ENCODE results near the gene PRAMEF15.
"Not testable (repeated sequence)": the region's sequence is repeated elsewhere in the genome, so short reads cannot be mapped to it uniquely, and the experiment has no call there.

PRAMEF15 gene

DNA sequence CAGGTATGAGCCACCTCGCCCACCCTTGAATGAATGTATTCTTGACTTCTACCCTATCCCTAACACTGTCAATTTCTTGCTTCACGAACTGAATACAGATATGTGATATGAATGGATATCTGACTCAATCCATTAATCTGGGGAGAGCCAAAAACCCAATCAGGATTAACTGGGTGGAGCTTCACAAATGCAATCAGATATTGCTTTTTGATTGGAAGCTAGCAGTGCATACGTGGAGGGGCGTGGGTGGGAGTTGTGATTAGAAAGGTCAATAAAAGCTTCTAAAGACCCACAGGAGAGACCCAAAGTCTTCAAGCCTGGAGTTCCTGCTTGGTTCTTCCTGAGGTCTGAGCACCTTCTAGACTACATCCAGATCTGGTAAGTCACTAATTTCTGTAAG is at the start of gene PRAMEF15:
PRAMEF15 (plus strand) TSS at position 301 of the 400 bp plus-strand sequence. CDS start 2,827 bp downstream, outside the sequence.
- DNase-seq = not testable (repeated sequence)

- peak; percentile 12 for DNase-seq
These were observed 38.4 kb upstream of the PRAMEF15 start for GRCh38 chr1:13277016-13277415.

DNA sequence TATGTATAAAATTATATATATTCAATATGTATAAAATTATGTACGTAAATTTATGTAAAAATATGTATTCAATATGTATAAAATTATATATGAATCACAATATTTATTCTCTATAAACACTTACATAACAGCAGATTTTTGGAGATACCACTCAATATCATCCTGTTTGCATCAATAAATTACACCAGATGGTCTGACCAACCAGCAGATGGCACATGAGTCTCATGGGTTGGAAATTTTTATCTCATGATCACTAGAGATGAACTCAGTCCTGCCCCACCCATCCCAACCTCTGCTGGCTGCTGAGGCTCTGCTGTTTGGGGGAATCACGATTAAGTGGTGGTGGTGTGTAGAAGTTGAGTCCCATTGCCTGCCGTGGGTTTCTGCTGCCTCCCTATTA is 35.8 kb upstream of the PRAMEF15 start:
- not testable (repeated sequence) for DNase-seq

DNA sequence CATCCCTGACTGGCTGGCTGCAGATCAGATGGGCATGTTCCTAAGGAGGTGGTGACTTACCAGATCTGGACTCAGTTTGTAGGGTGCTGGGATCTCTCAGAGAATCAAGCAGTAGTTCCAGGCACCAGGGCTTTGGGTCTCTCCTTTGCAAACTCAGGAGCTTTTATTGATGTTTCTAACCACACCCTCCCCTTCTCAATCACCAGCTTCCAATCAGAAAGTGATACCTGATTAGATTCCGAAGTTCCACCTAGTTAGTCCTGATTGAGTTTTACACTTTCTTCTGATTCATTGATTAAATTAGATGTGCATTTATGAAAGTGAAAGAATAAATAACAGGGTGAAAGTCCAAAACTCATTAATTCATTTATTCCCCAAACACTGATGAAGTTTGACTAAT is 30.3 kb upstream of the PRAMEF15 start, which contains the start of gene PRAMEF8:
PRAMEF8 (minus strand) TSS at position 101 of the 400 bp plus-strand sequence. CDS start 1,046 bp downstream, outside the sequence.
- DNase-seq = not testable (repeated sequence)

DNA sequence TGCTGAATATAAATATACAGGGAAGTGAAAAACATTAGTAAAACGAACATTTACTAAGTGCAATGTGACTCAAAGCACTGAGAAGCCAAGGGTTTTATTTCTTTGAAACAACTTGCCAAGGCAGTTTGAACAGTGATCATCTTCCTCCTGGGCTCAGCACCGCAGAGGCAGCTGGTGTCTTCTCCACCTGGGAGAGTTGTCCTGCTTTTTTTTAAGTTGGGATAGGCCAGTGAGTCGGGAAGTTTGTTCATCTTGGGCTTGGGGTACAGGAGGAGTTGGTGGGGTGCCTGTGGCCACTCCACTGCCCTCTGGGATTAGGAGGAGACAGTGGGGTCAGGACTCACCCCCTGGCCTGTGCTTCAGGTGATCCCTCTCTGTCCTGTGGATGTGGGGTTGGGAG is 26.4 kb upstream of the PRAMEF15 start:
- not testable (repeated sequence) for DNase-seq

GRCh38 chr1:13297216-13297931 is 18.0 kb upstream of the PRAMEF15 start:
- DNase-seq = not testable (repeated sequence)

- not testable (repeated sequence) for DNase-seq
These were observed 16.7 kb upstream of the PRAMEF15 start for GRCh38 chr1:13298699-13299098.

- DNase-seq = not testable (repeated sequence)
These were observed 13.2 kb upstream of the PRAMEF15 start for GRCh38 chr1:13302197-13302596.

DNA sequence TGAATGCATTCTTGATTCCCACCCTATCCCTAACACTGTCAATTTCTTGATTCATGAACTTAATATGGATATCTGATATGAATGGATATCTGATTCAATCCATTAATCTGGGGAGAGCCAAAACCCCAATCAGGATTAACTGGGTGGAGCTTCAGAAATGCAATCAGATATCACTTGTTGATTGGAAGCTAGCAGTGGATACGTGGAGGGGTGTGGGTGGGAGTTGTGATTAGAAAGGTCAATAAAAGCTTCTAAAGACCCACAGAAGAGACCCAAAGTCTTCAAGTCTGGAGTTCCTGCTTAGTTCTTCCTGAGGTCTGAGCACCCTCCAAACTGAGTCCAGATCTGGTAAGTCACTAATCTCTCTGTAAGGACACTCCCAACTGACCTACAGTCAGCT is 12.1 kb upstream of the PRAMEF15 start, which contains the start of gene PRAMEF33:
PRAMEF33 (plus strand) TSS at position 301 of the 400 bp plus-strand sequence. CDS start 2,416 bp downstream, outside the sequence.
- not testable (repeated sequence) for DNase-seq

DNA sequence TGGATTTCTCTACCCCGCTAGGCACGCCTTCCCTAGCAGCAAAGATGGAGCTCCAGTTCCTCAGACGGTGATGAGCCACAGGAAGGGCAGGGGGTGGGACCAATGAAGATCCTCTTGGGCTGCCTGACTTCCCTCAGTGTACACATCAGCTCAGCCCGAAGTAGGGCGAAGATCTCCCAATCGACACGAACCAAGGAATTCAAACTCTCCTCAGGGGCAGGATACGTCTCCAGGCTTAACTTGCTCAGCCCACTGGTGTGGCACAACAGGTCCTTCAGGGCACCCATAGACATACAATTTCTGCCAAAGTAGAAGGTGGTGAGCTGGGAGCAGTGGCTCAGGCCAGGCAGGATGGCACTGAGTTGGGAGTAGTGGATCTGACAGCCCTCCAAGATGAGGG is 27.1 kb downstream of the PRAMEF15 start:
- DNase-seq = not testable (repeated sequence)

- DNase-seq = not testable (repeated sequence)
These were observed 31.7 kb downstream of the PRAMEF15 start, which contains the start of gene PRAMEF14 for GRCh38 chr1:13347034-13347433. TSS of gene PRAMEF14 (minus strand) at chr1:13347134. CDS start at chr1:13345314, 1,820 bp downstream.

DNA sequence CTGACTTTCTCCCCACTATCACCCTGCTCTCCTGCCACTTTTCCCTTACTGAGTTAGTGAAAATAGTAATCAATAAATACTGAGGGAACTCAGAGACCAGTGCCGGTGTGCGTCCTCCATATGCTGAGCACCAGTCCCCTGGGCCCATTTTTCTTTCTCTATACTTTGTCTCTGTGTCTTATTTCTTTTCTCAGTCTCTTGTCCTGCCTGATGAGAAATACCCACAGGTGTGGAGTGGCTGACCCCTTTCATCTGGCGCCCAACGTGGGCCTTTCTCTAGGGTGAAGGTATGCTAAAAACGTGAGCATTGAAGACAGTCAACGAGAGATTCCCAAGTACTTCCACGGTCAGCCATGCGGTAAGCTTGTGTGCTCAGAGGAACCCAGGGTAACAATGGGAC is 38.1 kb downstream of the PRAMEF15 start:
- DNase-seq = not testable (repeated sequence)

- DNase-seq = not testable (repeated sequence)
These were observed 39.1 kb downstream of the PRAMEF15 start for GRCh38 chr1:13354475-13354874.

- DNase-seq = peak; percentile 69
These were observed 41.4 kb downstream of the PRAMEF15 start for GRCh38 chr1:13356774-13357173.

GRCh38 chr1:13362364-13362763 is 47.0 kb downstream of the PRAMEF15 start:
- not testable (repeated sequence) for DNase-seq

DNA sequence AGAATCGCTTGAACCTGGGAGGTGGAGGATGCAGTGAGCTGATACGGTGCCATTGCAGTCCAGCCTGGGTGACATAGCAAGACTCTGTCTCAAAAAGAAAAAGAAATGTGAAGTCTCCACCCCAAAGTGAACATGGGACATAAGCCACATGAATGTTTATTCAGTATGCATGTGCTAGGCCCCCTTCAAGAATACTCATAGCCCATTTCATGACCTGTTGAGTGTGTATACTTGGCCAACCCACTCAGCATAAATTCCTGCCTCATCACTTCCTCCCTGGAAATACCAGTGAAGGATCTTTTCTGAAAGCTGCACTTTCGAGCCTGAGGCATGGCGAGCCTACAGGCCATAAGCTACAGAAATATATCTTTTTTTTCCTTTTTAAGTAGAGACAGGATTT is 49.5 kb downstream of the PRAMEF15 start:
- not testable (repeated sequence) for DNase-seq

- not testable (repeated sequence) for DNase-seq
These were observed 51.2 kb downstream of the PRAMEF15 start for GRCh38 chr1:13366536-13366935.

- DNase-seq = peak; percentile 28
These were observed 53.2 kb downstream of the PRAMEF15 start for GRCh38 chr1:13368544-13368943.
